Endothelial cell of umbilical vein (primary cell): ENCODE measurements around the gene NPAS4. TPM values are rescaled to one million over a fixed set of nuclear protein-coding genes. Genes with fewer than 3 reads are reported as not detected.

Experiments used
- BruUV-seq: library from RNA; stranded (reverse); fragments of 400-500 nt; replicated peaks from 2 replicates; lab custom pipeline; 2021; lab: Mats Ljungman, UMichigan
- CTCF ChIA-PET: fragments of 300-600, 350-600 bp; sonication (Branson Sonifier 250); formaldehyde crosslinking; loops from one replicate; lab custom pipeline; 2021; ENCODE audit warnings: antibody characterized with exemption, inconsistent platforms; lab: Charles Lee
- POLR2A ChIA-PET: fragments of 300-600, 350-600 bp; sonication (Branson Sonifier 250); formaldehyde crosslinking; loops from one replicate; lab custom pipeline; 2021; ENCODE audit warnings: antibody characterized with exemption, inconsistent platforms; lab: Charles Lee
- DNase-seq: peaks from one replicate; pipeline ENCODE4 v3.0.0-alpha.2; 2011; ENCODE audit warnings: low read depth, low spot score
- FAIRE-seq: peaks from 2 replicates; lab custom pipeline; 2011; peaks lifted over from hg19 to GRCh38; lab: Jason Lieb, UNC
- H2AFZ ChIP-seq: 2 replicates; pipeline ENCODE4 v1.6.0; 2012; ENCODE audit warnings: low read depth, low read length, control low read depth, inconsistent platforms
- H3K27ac ChIP-seq: 2 replicates; pipeline ENCODE4 v1.5.1; 2011; ENCODE audit warnings: low read depth, mild to moderate bottlenecking, control low read depth, low read length, moderate library complexity; ENCODE audit not compliant: insufficient read depth
- H3K27me3 ChIP-seq, 2 experiments: 2 replicates each; pipeline versions ENCODE4 v1.6.0 to v1.6.1; 2011; ENCODE audit warnings: low read length in 2 of 2, mixed read lengths in 1 of 2; ENCODE audit not compliant: control insufficient read depth in 2 of 2, insufficient read depth in 2 of 2
- H3K36me3 ChIP-seq, 2 experiments: 2 replicates in 1 of 2; 3 replicates in 1 of 2; pipeline ENCODE4 v1.5.1; 2011; ENCODE audit warnings: low read length in 2 of 2, mild to moderate bottlenecking in 1 of 2, moderate library complexity in 1 of 2; ENCODE audit not compliant: control insufficient read depth in 2 of 2, insufficient read depth in 2 of 2; ENCODE audit errors: extremely low read depth in 1 of 2
- H3K4me1 ChIP-seq: 3 replicates; pipeline ENCODE4 v1.5.1; 2011; ENCODE audit warnings: mild to moderate bottlenecking, low read length; ENCODE audit not compliant: control insufficient read depth, insufficient read depth; ENCODE audit errors: extremely low read depth
- H3K4me2 ChIP-seq: 2 replicates; pipeline ENCODE4 v1.6.1; 2011; ENCODE audit warnings: low read length, control low read depth, mixed read lengths; ENCODE audit not compliant: insufficient read depth
- H3K4me3 ChIP-seq, 3 experiments: fragments of 200-600 bp in 1 of 3; sonication (generic), shearing (Covaris generic) in 1 of 3; replicated peaks in 1 of 3; 2 replicates each; pipeline ENCODE4 v1.5.1; 2011 to 2016; ENCODE audit warnings: control low read depth in 3 of 3, low read length in 3 of 3, mild to moderate bottlenecking in 2 of 3, inconsistent platforms in 1 of 3, low read depth in 1 of 3, moderate library complexity in 1 of 3; ENCODE audit not compliant: insufficient read depth in 1 of 3
- H3K79me2 ChIP-seq: 2 replicates; pipeline ENCODE4 v1.6.0; 2012; ENCODE audit warnings: low read length, inconsistent platforms; ENCODE audit not compliant: control insufficient read depth, insufficient read depth
- H3K9ac ChIP-seq: replicated peaks from 2 replicates; pipeline ENCODE3; 2011; ENCODE audit warnings: low read length, control low read depth; ENCODE audit not compliant: insufficient read depth; ENCODE audit errors: extremely low read depth
- H3K9me1 ChIP-seq: replicated peaks from 3 replicates; pipeline ENCODE4 v1.6.0; 2011; ENCODE audit warnings: mild to moderate bottlenecking, low read length; ENCODE audit not compliant: control insufficient read depth, insufficient read depth; ENCODE audit errors: extremely low read depth
- H3K9me3 ChIP-seq: replicated peaks from 2 replicates; pipeline ENCODE4 v1.5.1; 2012; ENCODE audit warnings: low read length, inconsistent platforms; ENCODE audit not compliant: control insufficient read depth, insufficient read depth
- H4K20me1 ChIP-seq: replicated peaks from 2 replicates; pipeline ENCODE3; 2011; ENCODE audit warnings: mild to moderate bottlenecking, low read length; ENCODE audit not compliant: control insufficient read depth, insufficient read depth; ENCODE audit errors: extremely low read depth
- CTCF ChIP-seq, 2 donors: IDR thresholded peaks; 1 replicate in 1 of 2; 2 replicates in 1 of 2; pipeline ENCODE4 v1.5.1; 2011; ENCODE audit warnings: low read length in 2 of 2, mild to moderate bottlenecking in 2 of 2, moderate library complexity in 2 of 2, control low read depth in 1 of 2, inconsistent platforms in 1 of 2, low read depth in 1 of 2; ENCODE audit not compliant: insufficient read depth in 1 of 2; ENCODE audit errors: extremely low read depth in 1 of 2
- EZH2 ChIP-seq: IDR thresholded peaks from 2 replicates; pipeline ENCODE4 v1.6.1; 2012; ENCODE audit warnings: borderline replicate concordance, low read depth, mild to moderate bottlenecking, moderate library complexity, low read length, inconsistent platforms; ENCODE audit not compliant: severe bottlenecking
- FOS ChIP-seq: IDR thresholded peaks from 2 replicates; pipeline ENCODE4 v1.6.1; 2011; ENCODE audit warnings: mild to moderate bottlenecking, low read length, moderate library complexity, borderline replicate concordance; ENCODE audit not compliant: insufficient read depth
- GATA2 ChIP-seq: IDR thresholded peaks from 2 replicates; pipeline ENCODE4 v1.7.0; 2011; ENCODE audit warnings: low read depth, mild to moderate bottlenecking, moderate library complexity, mixed read lengths, low read length; ENCODE audit not compliant: insufficient read length, insufficient read depth
- JUN ChIP-seq: IDR thresholded peaks from 2 replicates; pipeline ENCODE4 v1.6.1; 2011; ENCODE audit warnings: borderline replicate concordance, low read depth; ENCODE audit not compliant: insufficient read length, insufficient read depth
- POLR2AphosphoS5 ChIP-seq: IDR thresholded peaks from 2 replicates; pipeline ENCODE4 v1.6.1; 2012; ENCODE audit warnings: low read depth, mild to moderate bottlenecking, control low read depth, low read length, moderate library complexity; ENCODE audit not compliant: insufficient read depth
- dilution Hi-C: fragments of 300-500 bp; cut with MboI; formaldehyde crosslinking; loops from one replicate; pipeline ENCODE4 v1.15.0; 2019; ENCODE audit warnings: low sequenced_read_pairs; ENCODE audit not compliant: extremely low pct_ligation_motif_present
- intact Hi-C: fragments of 100-400 bp; cut with micrococcal nuclease; formaldehyde crosslinking; loops from one replicate; pipeline ENCODE4 v1.10.0; 2022
- polyA plus RNA-seq, 4 experiments: library from polyadenylated mRNA; depleted of rRNA in 3 of 4; stranded (reverse) in 3 of 4; unstranded in 1 of 4; fragments of >200 nt; gene quantifications; 2 replicates each; pipeline versions ENCODE4 v1.2.1 to v1.2.3, GENCODE V29; 2011 to 2012; ENCODE audit warnings: missing spikeins in 1 of 4
- total RNA-seq: library from RNA; stranded (reverse); gene quantifications from 2 replicates; pipeline ENCODE4 v1.2.3, GENCODE V29; 2021
- TF ChIP-seq, protein P1 (sequence below): IDR thresholded peaks from 2 replicates; pipeline ENCODE4 v1.6.1; 2011; ENCODE audit not compliant: insufficient read depth, insufficient read length

Gene NPAS4
- total and polyA plus RNA-seq, 2 donors (not counting 3 experiments of a cell fraction or from before 2014, with no cell fraction given): not detected

- Histone ChIP-seq H3K9me3 (no peaks in the 10 kb centered on the region), H3K4me3 (no peak overlapping the region), H3K9me1 (no peaks in the 10 kb centered on the region), H3K27ac (no peak overlapping the region), H2AFZ (no peak overlapping the region), H4K20me1 (no peaks in the 10 kb centered on the region), H3K36me3 (no peaks in the 10 kb centered on the region), H3K79me2 (no peaks in the 10 kb centered on the region), H3K4me1 (no peaks in the 10 kb centered on the region), H3K9ac (no peak overlapping the region), H3K4me2 (no peak overlapping the region), H3K27me3 (peaks cover 7 to 10% of the 10 kb centered on the region in 2 experiments)
- DNase-seq (no peak), FAIRE-seq (no peak)
- intact Hi-C loops: no loop called here
- BruUV-seq: no TSS peak
- dilution Hi-C loops: no loop called here
- CTCF ChIA-PET: interaction anchor here (0.7 to 1.3 kb wide), 2 partner anchors 21 to 224 kb away, joined by 3 read pairs; no protein-coding TSS in a partner anchor
- POLR2A ChIA-PET: no interaction called here
- TF ChIP-seq GATA2 (no peak), EZH2 (no peak), FOS (no peak), CTCF (IDR thresholded peaks at IDR 0.05; ENCODE audit: extremely low read depth in 1 of 2, insufficient read depth in 1 of 2, low read depth in 1 of 2, low read length in 2 of 2) (no peak), POLR2AphosphoS5 (no peak), JUN (no peak)
- TF ChIP-seq, protein P1, sequence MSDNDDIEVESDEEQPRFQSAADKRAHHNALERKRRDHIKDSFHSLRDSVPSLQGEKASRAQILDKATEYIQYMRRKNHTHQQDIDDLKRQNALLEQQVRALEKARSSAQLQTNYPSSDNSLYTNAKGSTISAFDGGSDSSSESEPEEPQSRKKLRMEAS: no peak
Measured at GRCh38 chr11:66454247-66454646, 33.4 kb downstream of the NPAS4 start.
